ENCODE measurements around the gene POLR2M.

The POLR2M gene

DNA sequence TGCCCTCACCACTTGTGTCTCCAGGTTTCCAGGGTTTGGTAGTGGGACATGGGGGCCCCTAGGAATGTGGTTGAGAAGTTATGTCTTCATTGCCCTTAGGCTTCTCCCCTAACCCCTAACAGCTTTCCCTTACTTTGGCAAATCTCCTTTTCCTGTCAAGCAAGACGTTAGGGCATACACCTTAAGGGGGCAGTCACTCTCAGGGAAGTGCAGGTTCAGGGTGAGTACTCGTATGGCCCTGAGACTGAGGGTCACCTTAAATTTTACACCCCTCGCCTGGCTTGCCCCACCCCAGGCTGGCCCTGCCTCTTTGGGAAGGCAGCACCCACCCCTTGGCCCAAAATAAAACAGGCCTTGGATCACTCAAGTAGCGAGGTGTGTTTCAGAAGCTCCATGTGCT lies 33.5 kb downstream of the POLR2M start:
- no peak for DNase-seq (ENCODE audit: low spot score)

DNA sequence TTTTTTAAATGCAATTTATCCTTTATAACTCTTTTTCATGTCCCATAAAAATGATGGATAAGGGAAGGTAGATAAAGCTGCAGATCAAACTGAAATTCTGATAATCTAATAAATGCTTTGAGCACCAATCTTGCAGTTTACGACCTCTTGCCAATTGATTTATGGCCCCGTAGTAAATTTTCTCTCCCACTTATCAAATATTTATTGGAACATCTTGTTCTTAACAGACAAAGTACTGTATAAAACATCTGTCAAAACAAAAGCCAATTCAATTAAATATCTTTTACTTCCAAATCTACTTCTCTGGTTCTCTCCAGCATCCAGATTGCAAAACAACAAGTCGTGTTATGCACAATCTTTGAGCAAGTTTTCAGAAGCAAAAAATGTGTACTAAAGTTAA lies 34.6 kb downstream of the POLR2M start:
- no peak for DNase-seq (ENCODE audit: low spot score)

- no peak for DNase-seq (ENCODE audit: low spot score)
Measured at GRCh38 chr15:57743424-57743823, 36.9 kb downstream of the POLR2M start.

- DNase-seq (ENCODE audit: low spot score) = no peak
Measured at GRCh38 chr15:57746786-57747185, 40.3 kb downstream of the POLR2M start.

GRCh38 chr15:57747206-57747896 lies 40.8 kb downstream of the POLR2M start:
- DNase-seq (ENCODE audit: low spot score) = no peak

- DNase-seq (ENCODE audit: low spot score) = no peak
Measured at GRCh38 chr15:57751177-57751800, 44.8 kb downstream of the POLR2M start.

DNA sequence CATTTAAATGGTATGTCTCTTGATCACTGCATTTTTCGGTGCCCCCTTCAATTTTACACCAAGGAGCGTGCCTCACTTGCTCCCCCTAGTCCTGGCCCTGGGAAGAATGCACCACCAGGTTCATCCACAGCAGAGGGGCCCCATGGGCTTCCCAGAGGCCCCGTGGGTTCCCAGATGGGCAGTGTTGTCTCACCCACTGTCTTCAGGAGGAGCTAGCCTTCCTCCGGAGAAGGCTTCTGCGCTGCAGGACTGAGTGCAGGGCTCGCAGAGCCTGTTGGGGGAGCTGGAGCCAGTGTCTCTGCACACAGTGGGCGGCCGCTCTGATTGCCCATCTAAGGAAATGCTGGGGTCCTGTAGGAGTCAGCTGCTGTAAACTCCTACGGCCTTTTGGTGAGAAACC lies 45.9 kb downstream of the POLR2M start:
- DNase-seq (ENCODE audit: low spot score) = no peak

DNA sequence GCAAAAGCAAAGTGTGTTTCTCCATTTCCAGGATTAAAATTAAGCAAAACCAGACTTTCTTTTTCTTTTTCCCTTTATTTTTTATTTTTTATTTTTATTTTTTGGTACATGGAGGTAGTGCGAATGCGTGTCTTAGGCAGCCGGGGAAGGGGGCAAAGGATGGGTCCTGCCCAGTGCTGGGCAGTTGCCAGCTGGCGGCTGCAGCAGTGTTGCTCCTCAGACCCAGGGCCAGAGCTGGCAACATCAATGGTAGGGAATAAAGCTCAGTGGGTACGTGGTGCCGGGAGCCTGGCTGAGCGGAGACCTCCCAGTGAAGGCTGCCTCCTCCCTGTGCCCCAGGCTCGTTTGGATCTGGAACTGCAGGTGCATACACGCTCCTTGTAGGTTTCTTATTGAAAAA lies 46.3 kb downstream of the POLR2M start:
- DNase-seq (ENCODE audit: low spot score) = no peak

DNA sequence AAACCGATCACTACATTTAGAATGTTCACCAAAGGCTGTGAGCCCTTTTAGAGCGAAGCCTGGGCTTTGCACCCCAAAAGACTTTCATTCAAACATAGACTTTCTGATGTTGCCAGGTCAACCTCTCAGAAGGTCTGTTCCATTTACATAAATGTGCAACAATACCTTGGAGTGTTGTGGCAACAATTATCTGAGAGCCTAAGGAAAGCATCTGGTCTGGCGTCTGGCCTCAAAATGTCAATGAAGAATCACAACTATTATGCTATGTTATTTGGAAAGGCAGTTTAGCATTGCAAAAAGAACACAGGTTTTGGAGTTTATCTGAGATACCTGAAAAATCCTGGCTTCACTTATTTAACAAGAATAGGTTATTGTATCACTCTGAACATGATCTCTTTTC lies 50.0 kb downstream of the POLR2M start:
- no peak for DNase-seq (ENCODE audit: low spot score)

GRCh38 chr15:57758560-57758959 lies 52.0 kb downstream of the POLR2M start:
- DNase-seq (ENCODE audit: low spot score) = no peak

GRCh38 chr15:57761562-57761961 lies 55.0 kb downstream of the POLR2M start:
- DNase-seq (ENCODE audit: low spot score) = no peak

DNA sequence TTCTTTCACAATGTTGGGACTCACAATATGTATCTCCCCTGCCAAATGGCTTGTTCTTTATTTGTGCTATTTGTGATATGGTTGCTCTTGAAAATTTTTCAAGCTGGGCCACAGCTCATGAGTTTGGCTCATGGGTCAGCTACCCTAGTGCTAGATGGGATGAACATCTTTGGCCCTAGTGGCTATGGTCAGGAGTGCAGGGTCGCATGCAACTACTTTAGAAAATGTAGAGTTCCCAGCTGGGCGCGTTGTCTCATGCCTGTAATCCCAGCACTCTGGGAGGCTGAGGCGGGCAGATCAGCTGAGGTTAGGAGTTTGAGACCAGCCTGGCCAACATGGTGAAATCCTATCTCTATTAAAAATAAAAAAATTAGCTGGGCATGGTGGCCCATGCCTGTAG lies 55.8 kb downstream of the POLR2M start:
- no peak for DNase-seq (ENCODE audit: low spot score)

GRCh38 chr15:57763176-57763964 lies 56.9 kb downstream of the POLR2M start:
- DNase-seq (ENCODE audit: low spot score) = no peak

All from D341Med (cell line).